GM19397 (cell line): ENCODE data around the gene RRP7A.
"Not testable (repeated sequence)": the region's sequence is repeated elsewhere in the genome, so short reads cannot be mapped to it uniquely, and the experiment has no call there.

ENCODE experiments used
- ATAC-seq: cut with Tn5 transposase; IDR thresholded peaks from one replicate; pipeline ENCODE4 v1.9.1; 2021; ENCODE audit warnings: mild to moderate bottlenecking, moderate library complexity; ENCODE audit not compliant: unreplicated experiment

RRP7A gene

GRCh38 chr22:42500161-42500835 lies 19.3 kb downstream of the RRP7A start:
- peak; percentile 50 for ATAC-seq

- not testable (repeated sequence) for ATAC-seq
These were observed 19.8 kb downstream of the RRP7A start for GRCh38 chr22:42499773-42500160.

- ATAC-seq = peak; percentile 38
These were observed 24.0 kb downstream of the RRP7A start for GRCh38 chr22:42495533-42496141.

- no peak for ATAC-seq
These were observed 26.2 kb downstream of the RRP7A start for GRCh38 chr22:42493393-42493792.

- no peak for ATAC-seq
These were observed 27.3 kb downstream of the RRP7A start for GRCh38 chr22:42492323-42492690.

GRCh38 chr22:42490243-42490832 lies 29.3 kb downstream of the RRP7A start:
- ATAC-seq = no peak

- ATAC-seq = no peak
These were observed 30.6 kb downstream of the RRP7A start for GRCh38 chr22:42489000-42489399.

- ATAC-seq = no peak
These were observed 35.1 kb downstream of the RRP7A start for GRCh38 chr22:42484506-42484905.

- ATAC-seq = not testable (repeated sequence)
These were observed 35.9 kb downstream of the RRP7A start for GRCh38 chr22:42483610-42484223.

GRCh38 chr22:42475122-42475521 lies 44.5 kb downstream of the RRP7A start:
- no peak for ATAC-seq

- no peak for ATAC-seq
These were observed 46.0 kb downstream of the RRP7A start for GRCh38 chr22:42473484-42474193.

GRCh38 chr22:42472671-42473070 lies 46.9 kb downstream of the RRP7A start:
- ATAC-seq = no peak

GRCh38 chr22:42471441-42471840 lies 48.2 kb downstream of the RRP7A start:
- no peak for ATAC-seq

GRCh38 chr22:42470366-42471082 lies 49.1 kb downstream of the RRP7A start:
- no peak for ATAC-seq

- ATAC-seq = no peak
These were observed 50.8 kb downstream of the RRP7A start for GRCh38 chr22:42468841-42469240.

GRCh38 chr22:42462016-42462415 lies 57.6 kb downstream of the RRP7A start:
- no peak for ATAC-seq

- no peak for ATAC-seq
These were observed 58.1 kb downstream of the RRP7A start for GRCh38 chr22:42461511-42461910.
